ENCODE data around the gene HCAR2. TPM values are rescaled to one million over a fixed set of nuclear protein-coding genes. Genes with fewer than 3 reads are reported as not detected.
A peak's percentile ranks its signal among the peaks of the same experiment; 100 is the strongest.

Gene HCAR2
- total RNA-seq, 1 experiment from 2014 or later: 2.6 TPM

DNA sequence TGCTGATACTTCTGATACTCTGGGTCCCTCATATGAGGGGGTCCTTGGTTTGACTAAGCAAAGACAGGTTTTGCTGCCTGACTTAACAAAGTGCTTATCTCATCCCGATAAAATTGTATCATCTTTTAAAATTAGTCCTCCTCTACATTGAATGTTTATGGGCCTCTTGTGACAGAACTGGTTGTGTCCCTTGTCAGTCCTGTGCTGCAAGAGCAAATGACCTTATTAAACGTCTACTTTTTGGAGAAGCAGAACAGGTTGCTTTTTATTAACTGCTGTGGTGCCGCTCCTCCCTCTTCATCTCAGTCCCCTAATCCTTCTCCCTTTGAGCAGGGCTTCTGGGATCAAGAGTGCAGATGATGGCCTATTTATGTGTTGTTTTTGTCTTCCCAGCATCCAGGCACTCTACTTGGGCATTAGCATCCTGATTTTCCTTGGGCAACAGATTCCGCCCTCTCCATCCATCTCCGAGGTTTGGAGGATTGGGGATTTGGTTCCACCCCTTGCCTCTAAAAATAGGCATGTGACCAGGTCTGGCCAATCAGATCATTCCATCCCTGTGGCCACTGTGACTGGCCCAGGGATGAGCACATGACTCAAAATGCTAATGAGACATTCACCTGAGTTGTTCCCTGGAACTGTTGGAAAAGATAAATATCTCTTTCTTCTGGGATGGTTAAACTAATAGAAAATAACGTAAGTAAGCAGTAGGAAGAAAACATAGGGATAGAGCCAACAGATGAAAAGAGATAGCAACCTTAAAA lies 46.6 kb upstream of the HCAR2 start:
- ChIA-PET CTCF (interaction anchor here (0.7 to 1.2 kb wide), 2 partner anchors 112 to 627 kb away, joined by 3 read pairs; no protein-coding TSS in a partner anchor), POLR2A (ENCODE audit: unreplicated experiment) (no interaction called here)
- Histone ChIP-seq H3K9me3 (ENCODE audit: insufficient read depth, low read depth) (no peaks in the 10 kb centered on the region), H3K4me1 (replicated peaks; ENCODE audit: insufficient read depth) (peaks cover 25% of the 10 kb centered on the region), H4K20me1 (ENCODE audit: insufficient read depth) (no peaks in the 10 kb centered on the region), H3F3A (ENCODE audit: insufficient read depth, low read depth) (peaks cover 13% of the 10 kb centered on the region; the same call in 1 of the 2 replicates), H3K4me2 (no peak overlapping the region), H3K27me3 (ENCODE audit: insufficient read depth, low read depth) (no peaks in the 10 kb centered on the region), H3K79me2 (ENCODE audit: low read depth) (peaks cover 20% of the 10 kb centered on the region), H3K36me3 (ENCODE audit: low read depth) (peaks cover 13% of the 10 kb centered on the region), H3K9me2 (ENCODE audit: insufficient read depth) (no peaks in the 10 kb centered on the region), H2AFZ (no peak overlapping the region), H3K4me3 (no peak overlapping the region), H3K27ac (no peak overlapping the region)
- intact Hi-C loops (cut with micrococcal nuclease; ENCODE audit: unreplicated experiment): no loop called here
- BruUV-seq (replicated peaks): no TSS peak
- DNase-seq: no peak
- TF ChIP-seq EZH2 (IDR thresholded peaks at IDR 0.05; ENCODE audit: low read depth) (no peak), CTCF (conservative IDR thresholded peaks at IDR 0.05) (no peak)

DNA sequence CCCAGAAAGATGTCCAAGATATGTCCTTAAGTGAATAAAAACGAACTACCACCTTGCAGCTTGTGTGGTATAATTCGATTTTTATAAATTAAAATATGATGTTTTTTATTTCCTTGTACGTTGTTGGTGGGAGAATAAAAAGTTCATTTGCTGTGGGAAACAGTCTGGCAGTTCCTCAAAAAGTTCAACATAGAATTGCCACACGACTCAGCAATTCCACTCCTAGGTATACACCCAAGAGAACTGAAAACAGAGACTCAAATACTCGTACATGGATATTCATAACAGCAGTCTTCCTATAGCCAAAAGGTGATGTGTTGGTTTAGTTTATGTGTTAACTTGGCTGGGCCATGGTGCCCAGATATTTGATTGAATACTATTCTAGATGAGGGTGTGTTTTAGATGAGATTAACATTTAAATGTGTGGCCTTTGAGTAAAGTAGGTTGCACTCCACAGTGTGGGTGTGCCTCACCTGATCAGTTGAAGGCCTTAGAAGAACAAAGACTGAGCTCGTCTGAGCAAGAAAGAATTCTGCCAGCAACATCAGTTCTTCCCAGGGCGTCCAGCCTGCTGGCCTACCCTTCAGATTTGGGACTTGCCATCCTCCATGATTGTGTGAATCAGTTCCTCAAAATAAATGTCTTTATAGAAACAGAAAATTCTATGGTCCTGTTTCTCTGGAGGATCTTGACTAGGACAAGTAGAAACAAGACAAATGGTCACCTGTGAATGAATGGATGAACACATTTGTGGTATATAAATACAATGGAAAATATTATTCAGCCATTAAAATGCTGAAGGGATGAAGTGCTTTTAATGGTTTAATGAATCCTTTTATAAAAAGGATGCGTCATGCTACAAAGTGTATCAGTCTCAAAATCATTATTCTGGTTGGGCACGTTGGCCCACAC lies 44.3 kb upstream of the HCAR2 start:
- BruUV-seq (replicated peaks): no TSS peak
- H2AFZ ChIP-seq: peak overlapping the region; percentile 43; the same call in 1 of the 2 replicates
- POLR2A ChIA-PET (ENCODE audit: unreplicated experiment): no interaction called here

More for the DNA sequence above, 44.3 kb upstream of the HCAR2 start:
- TF ChIP-seq EZH2 (IDR thresholded peaks at IDR 0.05; ENCODE audit: low read depth) (no peak), CTCF (conservative IDR thresholded peaks at IDR 0.05) (no peak)
- no peaks in the 10 kb centered on the region for H3K9me3 ChIP-seq (ENCODE audit: insufficient read depth, low read depth)
- no peaks in the 10 kb centered on the region for H3K36me3 ChIP-seq (ENCODE audit: low read depth)
- H3F3A ChIP-seq (ENCODE audit: insufficient read depth, low read depth): peaks cover 13% of the 10 kb centered on the region; the same call in 1 of the 2 replicates
- H3K4me1 ChIP-seq (replicated peaks; ENCODE audit: insufficient read depth): peaks cover 12% of the 10 kb centered on the region
- H3K4me2 ChIP-seq: no peak overlapping the region
- H3K27ac ChIP-seq: no peak overlapping the region
- DNase-seq: no peak
- H4K20me1 ChIP-seq (ENCODE audit: insufficient read depth): no peaks in the 10 kb centered on the region
- H3K79me2 ChIP-seq (ENCODE audit: low read depth): no peaks in the 10 kb centered on the region
- no peaks in the 10 kb centered on the region for H3K27me3 ChIP-seq (ENCODE audit: insufficient read depth, low read depth)
- H3K4me3 ChIP-seq: no peak overlapping the region
- intact Hi-C loops (cut with micrococcal nuclease; ENCODE audit: unreplicated experiment): no loop called here
- no peaks in the 10 kb centered on the region for H3K9me2 ChIP-seq (ENCODE audit: insufficient read depth)
- CTCF ChIA-PET: no interaction called here
